ENCODE data around the gene SFI1.

SFI1 gene

DNA sequence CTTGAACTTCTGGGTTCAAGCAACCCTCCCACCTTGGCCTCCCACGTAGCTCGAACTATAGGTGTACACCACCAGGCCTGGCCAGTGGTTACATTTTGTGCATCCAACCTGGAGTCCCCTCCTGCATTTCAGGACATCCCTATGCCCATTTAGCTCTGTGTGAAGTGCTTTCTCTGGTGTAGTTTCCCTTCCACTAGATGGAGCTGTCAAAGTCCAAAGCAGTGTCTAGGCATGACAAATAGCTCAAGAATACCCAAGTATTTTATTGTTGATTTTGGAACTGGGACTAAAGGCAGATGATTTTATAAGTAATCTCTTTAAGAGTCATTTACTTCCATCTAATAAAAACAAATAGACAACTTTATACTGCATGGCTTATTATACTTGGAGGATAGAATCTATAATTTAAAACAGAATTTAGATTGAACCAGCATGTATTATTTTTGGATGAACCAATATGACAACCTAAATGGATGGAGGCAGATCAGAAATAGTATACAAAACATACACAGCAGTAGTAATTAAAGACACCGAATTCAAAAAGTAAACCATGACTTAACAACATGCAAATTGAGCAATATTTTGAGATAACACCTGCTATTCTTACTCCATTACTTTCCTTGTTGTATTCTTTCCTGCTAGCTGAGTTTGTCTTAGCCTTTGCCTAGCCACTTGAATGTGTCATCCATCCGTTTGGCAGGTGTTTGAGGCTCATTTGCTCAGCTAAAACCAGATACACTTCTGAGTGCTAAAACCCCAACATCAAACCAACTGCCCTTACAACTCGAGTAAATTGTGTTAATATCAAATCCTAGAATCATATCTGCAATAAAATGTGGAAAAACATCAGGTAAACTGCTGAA, 44.4 kb upstream of the SFI1 start (continued):
- TF ChIP-seq ZNF324 (tag by site-specific recombination; IDR thresholded peaks at IDR 0.05) = no peak
- no peak for TF ChIP-seq ZNF169 (tag by site-specific recombination; IDR thresholded peaks at IDR 0.05)
- peak; percentile 46; the same call in 1 of the 2 replicates for TF ChIP-seq ZBTB17 (tag by site-specific recombination; IDR thresholded peaks at IDR 0.05)
- TF ChIP-seq ZNF701 (tag by site-specific recombination; IDR thresholded peaks at IDR 0.05) = no peak
- no peak for TF ChIP-seq GLI4 (tag by site-specific recombination; IDR thresholded peaks at IDR 0.05)

- no peak overlapping the region for H3K4me3 ChIP-seq (ENCODE audit: low read depth, low read length)
- peaks cover 76 to 89% of the 10 kb centered on the region in 2 experiments for H3K36me3 ChIP-seq (ENCODE audit: control insufficient read depth in 2 of 2, insufficient read depth in 1 of 2, low read length in 2 of 2)
- no peaks in the 10 kb centered on the region for H3K9me3 ChIP-seq (ENCODE audit: control insufficient read depth, insufficient read depth, low read depth, low read length)
- TF ChIP-seq ZNF37A (tag by site-specific recombination; IDR thresholded peaks at IDR 0.05) = no peak
- TF ChIP-seq, protein P1, sequence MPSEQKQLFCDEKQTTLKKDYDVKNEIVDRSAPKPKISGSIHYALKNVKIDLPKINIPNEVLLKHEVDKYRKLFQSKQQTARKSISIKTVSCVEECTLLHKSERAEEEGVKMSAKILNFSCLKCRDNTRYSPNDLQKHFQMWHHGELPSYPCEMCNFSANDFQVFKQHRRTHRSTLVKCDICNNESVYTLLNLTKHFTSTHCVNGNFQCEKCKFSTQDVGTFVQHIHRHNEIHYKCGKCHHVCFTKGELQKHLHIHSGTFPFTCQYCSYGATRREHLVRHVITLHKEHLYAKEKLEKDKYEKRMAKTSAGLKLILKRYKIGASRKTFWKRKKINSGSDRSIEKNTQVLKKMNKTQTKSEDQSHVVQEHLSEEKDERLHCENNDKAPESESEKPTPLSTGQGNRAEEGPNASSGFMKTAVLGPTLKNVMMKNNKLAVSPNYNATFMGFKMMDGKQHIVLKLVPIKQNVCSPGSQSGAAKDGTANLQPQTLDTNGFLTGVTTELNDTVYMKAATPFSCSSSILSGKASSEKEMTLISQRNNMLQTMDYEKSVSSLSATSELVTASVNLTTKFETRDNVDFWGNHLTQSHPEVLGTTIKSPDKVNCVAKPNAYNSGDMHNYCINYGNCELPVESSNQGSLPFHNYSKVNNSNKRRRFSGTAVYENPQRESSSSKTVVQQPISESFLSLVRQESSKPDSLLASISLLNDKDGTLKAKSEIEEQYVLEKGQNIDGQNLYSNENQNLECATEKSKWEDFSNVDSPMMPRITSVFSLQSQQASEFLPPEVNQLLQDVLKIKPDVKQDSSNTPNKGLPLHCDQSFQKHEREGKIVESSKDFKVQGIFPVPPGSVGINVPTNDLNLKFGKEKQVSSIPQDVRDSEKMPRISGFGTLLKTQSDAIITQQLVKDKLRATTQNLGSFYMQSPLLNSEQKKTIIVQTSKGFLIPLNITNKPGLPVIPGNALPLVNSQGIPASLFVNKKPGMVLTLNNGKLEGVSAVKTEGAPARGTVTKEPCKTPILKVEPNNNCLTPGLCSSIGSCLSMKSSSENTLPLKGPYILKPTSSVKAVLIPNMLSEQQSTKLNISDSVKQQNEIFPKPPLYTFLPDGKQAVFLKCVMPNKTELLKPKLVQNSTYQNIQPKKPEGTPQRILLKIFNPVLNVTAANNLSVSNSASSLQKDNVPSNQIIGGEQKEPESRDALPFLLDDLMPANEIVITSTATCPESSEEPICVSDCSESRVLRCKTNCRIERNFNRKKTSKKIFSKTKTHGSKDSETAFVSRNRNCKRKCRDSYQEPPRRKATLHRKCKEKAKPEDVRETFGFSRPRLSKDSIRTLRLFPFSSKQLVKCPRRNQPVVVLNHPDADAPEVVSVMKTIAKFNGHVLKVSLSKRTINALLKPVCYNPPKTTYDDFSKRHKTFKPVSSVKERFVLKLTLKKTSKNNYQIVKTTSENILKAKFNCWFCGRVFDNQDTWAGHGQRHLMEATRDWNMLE (tag by site-specific recombination; conservative IDR thresholded peaks at IDR 0.05; ENCODE audit: low read depth) = no peak
- TF ChIP-seq PRDM4 (tag by site-specific recombination; IDR thresholded peaks at IDR 0.05) = no peak
- TF ChIP-seq TSHZ1 (tag by site-specific recombination; IDR thresholded peaks at IDR 0.05; ENCODE audit: borderline replicate concordance) = no peak
- no peak for TF ChIP-seq KLF17 (tag by site-specific recombination; IDR thresholded peaks at IDR 0.05)
- TF ChIP-seq ZSCAN18 (tag by site-specific recombination; IDR thresholded peaks at IDR 0.05) = no peak
- TF ChIP-seq MEIS1 (CRISPR knock-in tag; IDR thresholded peaks at IDR 0.05; ENCODE audit: borderline replicate concordance) = no peak
- no peak for TF ChIP-seq ZNF555 (tag by site-specific recombination; conservative IDR thresholded peaks at IDR 0.05)
- TF ChIP-seq ZNF544 (tag by site-specific recombination; IDR thresholded peaks at IDR 0.05) = no peak
- no peak for TF ChIP-seq MZF1 (tag by site-specific recombination; IDR thresholded peaks at IDR 0.05; ENCODE audit: borderline replicate concordance)
- CTCF ChIA-PET = no interaction called here
- POLR2A ChIA-PET = no interaction called here
- no peaks in the 10 kb centered on the region for H3K4me1 ChIP-seq (ENCODE audit: control insufficient read depth, insufficient read depth, low read length)
- H3K27ac ChIP-seq (ENCODE audit: extremely low read depth, low read depth, low read length) = no peak overlapping the region
Observed at GRCh38 chr22:31461699-31462098, 34.6 kb upstream of the SFI1 start.
